ENCODE results near the gene TTC21A. TPM values are rescaled to one million over a fixed set of nuclear protein-coding genes. Genes with fewer than 3 reads are reported as not detected.

TTC21A gene
- total and polyA plus RNA-seq, 2 of the 13 experiments (the other 11 are each of a cell fraction or from before 2014, with no cell fraction given) = 0.31 to 1.5 TPM

DNA sequence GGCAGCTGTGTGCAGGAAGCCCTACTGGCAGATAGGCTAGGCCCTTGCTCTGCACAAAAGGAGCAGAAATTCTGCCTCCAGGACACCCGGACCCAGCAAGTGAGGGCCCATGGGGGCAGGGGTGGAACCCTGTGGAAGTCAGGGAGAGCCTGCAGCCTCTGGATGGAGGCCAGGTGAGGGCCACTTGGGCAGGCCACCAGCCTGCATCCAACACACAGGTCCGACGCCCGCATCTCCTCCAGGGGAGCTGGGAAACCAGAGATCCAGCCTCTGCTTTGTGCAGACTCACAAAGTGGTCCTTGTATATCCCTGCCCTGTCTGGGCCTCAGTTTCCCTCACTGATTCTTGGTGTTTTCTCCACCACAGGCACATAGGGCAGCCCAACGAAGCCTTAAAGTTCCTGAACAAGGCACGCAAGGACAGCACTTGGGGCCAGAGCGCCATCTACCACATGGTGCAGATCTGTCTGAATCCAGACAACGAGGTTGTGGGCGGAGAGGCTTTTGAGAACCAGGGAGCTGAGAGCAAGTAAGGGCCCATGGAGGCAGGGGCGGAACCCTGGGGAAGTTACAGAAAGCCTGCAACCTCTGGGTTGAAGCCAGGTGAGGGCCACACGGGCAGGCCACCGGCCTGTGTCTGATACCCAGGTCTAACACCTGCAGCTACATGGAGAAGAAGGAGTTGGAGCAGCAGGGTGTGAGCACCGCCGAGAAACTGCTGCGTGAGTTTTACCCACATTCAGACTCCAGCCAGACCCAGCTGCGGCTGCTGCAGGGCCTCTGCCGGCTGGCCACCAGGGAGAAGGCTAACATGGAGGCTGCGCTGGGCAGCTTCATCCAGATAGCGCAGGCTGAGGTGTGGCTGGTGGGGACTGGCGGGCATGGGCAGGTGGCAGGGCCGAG is 29.3 kb downstream of the TTC21A start:
- FAIRE-seq (no peak), ATAC-seq (no peak), DNase-seq (ENCODE audit: low spot score) (no peak)
- H3K4me2 ChIP-seq (ENCODE audit: low read depth, low read length) = no peak overlapping the region
- H3K79me2 ChIP-seq (ENCODE audit: insufficient read depth, low read length) = no peaks in the 10 kb centered on the region
- 0 out of 5 replicates have a peak, but pooled peaks cover 0 to 1% of the 10 kb centered on the region in 2 experiments for H3K27me3 ChIP-seq (ENCODE audit: control insufficient read depth in 1 of 2, insufficient read depth in 2 of 2, low read length in 2 of 2)
- H3K9ac ChIP-seq (ENCODE audit: insufficient read depth, low read depth, low read length) = no peak overlapping the region
- H2AFZ ChIP-seq (ENCODE audit: low read length) = no peak overlapping the region
- H3K4me1 ChIP-seq (ENCODE audit: insufficient read depth, low read length) = no peaks in the 10 kb centered on the region
- H4K20me1 ChIP-seq (ENCODE audit: insufficient read depth, low read length) = no peaks in the 10 kb centered on the region
- intact Hi-C loops (cut with micrococcal nuclease; ENCODE audit: unreplicated experiment) = no loop called here
- no TSS peak for BruUV-seq (replicated peaks)
- POLR2A ChIA-PET = no interaction called here
- TF ChIP-seq ZNF224 (CRISPR knock-in tag; IDR thresholded peaks at IDR 0.05) = no peak
- TF ChIP-seq, protein P1, sequence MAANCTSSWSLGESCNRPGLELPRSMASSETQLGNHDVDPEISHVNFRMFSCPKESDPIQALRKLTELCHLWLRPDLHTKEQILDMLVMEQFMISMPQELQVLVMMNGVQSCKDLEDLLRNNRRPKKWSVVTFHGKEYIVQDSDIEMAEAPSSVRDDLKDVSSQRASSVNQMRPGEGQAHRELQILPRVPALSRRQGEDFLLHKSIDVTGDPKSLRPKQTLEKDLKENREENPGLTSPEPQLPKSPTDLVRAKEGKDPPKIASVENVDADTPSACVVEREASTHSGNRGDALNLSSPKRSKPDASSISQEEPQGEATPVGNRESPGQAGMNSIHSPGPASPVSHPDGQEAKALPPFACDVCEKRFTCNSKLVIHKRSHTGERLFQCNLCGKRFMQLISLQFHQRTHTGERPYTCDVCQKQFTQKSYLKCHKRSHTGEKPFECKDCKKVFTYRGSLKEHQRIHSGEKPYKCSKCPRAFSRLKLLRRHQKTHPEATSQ (CRISPR knock-in tag; IDR thresholded peaks at IDR 0.05; ENCODE audit: borderline replicate concordance) = no peak
- TF ChIP-seq ZNF296 (CRISPR knock-in tag; conservative IDR thresholded peaks at IDR 0.05) = no peak
- TF ChIP-seq ZSCAN9 (CRISPR knock-in tag; IDR thresholded peaks at IDR 0.05; ENCODE audit: borderline replicate concordance) = no peak
- TF ChIP-seq, protein P2, sequence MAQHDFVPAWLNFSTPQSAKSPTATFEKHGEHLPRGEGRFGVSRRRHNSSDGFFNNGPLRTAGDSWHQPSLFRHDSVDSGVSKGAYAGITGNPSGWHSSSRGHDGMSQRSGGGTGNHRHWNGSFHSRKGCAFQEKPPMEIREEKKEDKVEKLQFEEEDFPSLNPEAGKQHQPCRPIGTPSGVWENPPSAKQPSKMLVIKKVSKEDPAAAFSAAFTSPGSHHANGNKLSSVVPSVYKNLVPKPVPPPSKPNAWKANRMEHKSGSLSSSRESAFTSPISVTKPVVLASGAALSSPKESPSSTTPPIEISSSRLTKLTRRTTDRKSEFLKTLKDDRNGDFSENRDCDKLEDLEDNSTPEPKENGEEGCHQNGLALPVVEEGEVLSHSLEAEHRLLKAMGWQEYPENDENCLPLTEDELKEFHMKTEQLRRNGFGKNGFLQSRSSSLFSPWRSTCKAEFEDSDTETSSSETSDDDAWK (CRISPR knock-in tag; IDR thresholded peaks at IDR 0.05) = no peak
- TF ChIP-seq NONO (IDR thresholded peaks at IDR 0.05) = no peak
- TF ChIP-seq NONO (CRISPR knock-in tag; conservative IDR thresholded peaks at IDR 0.05) = no peak
- TF ChIP-seq ZNF773 (CRISPR knock-in tag; IDR thresholded peaks at IDR 0.05; ENCODE audit: borderline replicate concordance) = no peak
- no peak for TF ChIP-seq ZSCAN31 (CRISPR knock-in tag; IDR thresholded peaks at IDR 0.05; ENCODE audit: low read depth)
- no peak for TF ChIP-seq MTF1 (CRISPR knock-in tag; IDR thresholded peaks at IDR 0.05)
- no peaks in the 10 kb centered on the region for H3K9me3 ChIP-seq (ENCODE audit: low read length)
- WGBS (ENCODE audit: low lambda C conversion rate) = 73% methylated on average over 9 of the region's 21 CpGs
- H3K27ac ChIP-seq (ENCODE audit: extremely low read length, insufficient read depth, low read length) = no peak overlapping the region
- CTCF ChIA-PET (ENCODE audit: low intra/inter-chr PET ratio, low total read pairs) = no interaction called here
- H3K4me3 ChIP-seq (replicated peaks in 1 of 3; ENCODE audit: insufficient read depth in 1 of 3, low read depth in 2 of 3, low read length in 3 of 3) = no peak overlapping the region
- in situ Hi-C loops (cut with HindIII; ENCODE audit: extremely low pct_ligation_motif_present, low pct_unique_long_range_greater_than_20kb) = no loop called here
- H3K36me3 ChIP-seq (replicated peaks in 1 of 2; ENCODE audit: control insufficient read depth in 1 of 2, insufficient read depth in 2 of 2, low read length in 2 of 2) = peaks cover 0 to 1% of the 10 kb centered on the region in 2 experiments; a peak in 1 of 5 replicates

All from HepG2 (cell line).